ENCODE measurements around the gene MAN1A2. TPM values are rescaled to one million over a fixed set of nuclear protein-coding genes. Genes with fewer than 3 reads are reported as not detected.

The MAN1A2 gene
- total RNA-seq, 1 donor from 2014 or later: 50.0 TPM

Other genes with a start within 250 kb of the MAN1A2 start
- 9.0 TPM for gene TRIM45, start 245.7 kb upstream of the MAN1A2 start, total RNA-seq
- not detected for gene VTCN1, start 156.5 kb upstream of the MAN1A2 start, total RNA-seq
- gene TENT5C, start 238.6 kb downstream of the MAN1A2 start, total RNA-seq: 37.0 TPM